ENCODE measurements around the gene CHAF1A.

Gene CHAF1A

DNA sequence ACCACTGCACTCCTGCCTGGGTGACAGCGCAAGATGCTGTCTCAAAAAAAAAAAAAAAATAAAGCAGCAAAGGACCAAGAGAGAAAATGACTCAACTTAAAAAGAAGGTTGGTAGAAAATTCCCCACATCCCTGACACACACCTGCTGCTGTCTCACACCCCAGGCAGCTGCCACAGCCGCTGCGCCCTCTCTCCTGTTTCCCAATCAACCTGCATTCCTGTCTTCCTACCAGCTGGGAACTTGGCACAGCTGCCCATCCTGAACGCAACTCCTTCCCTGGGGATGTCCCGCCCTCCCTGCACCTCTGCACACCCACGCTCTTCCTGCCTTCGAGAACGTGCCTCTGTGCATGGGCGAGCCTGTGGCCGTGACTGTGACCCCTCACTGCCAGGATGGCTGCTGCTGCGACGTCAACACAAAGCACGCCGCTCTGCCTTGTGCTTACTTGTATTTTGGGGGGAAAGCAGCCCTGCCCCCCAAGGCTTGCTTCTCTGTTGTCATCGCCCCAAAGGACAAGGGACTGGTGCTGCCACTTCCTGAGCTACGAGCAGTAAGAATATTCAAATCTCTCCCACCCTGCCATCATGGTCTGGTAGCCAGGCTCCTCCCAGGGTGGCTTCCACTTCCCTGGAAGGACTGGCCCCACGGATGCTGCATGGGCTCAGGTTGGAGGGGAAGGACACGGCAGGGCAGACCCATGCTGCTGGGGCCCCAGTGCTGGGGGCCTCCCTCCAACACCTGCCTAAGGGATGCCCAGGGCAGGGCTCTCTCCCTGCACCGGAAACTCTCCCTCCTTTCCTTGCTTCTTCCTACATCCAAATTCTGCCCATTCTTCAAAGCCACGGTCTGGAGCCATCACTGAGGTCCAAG, 22.8 kb upstream of the CHAF1A start:
- DNase-seq (ENCODE audit: low spot score) = no peak

DNA sequence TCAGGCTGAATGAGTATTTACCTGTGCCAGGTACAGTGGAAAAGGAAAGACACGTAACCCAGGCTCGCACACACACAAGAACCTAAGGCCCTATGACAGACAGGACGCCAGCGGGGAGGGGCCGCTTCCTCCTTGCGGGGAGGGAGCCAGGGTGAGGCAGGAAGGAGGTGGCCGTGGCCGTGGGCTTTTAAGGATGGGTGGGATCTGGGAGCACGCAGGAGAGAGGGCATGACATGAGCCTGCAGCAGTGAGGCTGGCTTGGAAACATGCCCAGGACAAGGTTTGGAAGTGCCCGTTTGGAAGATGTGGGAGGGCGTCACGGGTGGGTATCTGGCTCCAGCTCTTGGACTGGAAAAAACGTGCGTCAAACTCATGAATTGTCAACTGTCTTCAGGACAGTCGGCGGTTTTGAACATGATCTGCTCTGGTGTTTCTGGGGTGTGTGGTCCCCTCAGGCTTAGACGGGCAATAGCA, 22.1 kb upstream of the CHAF1A start:
- no peak for DNase-seq (ENCODE audit: low spot score)

DNA sequence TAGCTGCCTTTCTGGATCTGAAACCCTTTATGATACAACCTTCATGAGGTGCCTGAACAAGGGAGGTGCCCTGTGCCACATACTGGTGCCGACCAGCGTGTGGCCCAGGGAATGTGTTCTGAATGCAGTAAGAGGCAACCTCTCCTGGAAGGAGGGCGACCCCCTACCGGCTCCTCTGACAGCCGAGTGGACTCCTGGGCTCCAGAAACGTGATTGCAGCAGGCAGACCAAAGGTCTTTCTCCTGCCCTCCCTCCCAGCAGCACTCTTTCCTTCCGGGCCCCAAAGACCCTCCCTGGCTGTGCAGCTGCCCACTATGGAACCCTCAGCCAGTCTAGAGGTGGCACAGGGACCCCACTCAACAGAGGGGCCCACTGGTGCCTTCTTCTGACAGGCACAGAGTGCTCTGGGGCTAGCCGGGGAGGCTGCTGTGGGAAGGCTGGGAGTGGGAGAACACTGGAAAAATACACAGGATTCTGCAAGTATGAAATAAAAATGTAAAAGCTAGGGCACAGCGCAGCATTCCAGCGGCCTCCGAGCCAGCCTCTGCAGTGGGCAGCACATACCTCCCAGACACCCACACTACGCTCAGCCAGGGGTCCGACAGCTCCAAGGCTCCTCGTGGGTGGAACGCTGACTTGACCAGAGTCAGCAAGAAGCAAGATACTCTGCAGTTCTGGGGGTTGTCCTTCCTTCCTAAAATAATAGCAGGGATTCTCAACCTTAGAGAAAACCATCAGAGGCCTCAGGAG, 17.0 kb upstream of the CHAF1A start:
- no peak for DNase-seq (ENCODE audit: low spot score)

DNA sequence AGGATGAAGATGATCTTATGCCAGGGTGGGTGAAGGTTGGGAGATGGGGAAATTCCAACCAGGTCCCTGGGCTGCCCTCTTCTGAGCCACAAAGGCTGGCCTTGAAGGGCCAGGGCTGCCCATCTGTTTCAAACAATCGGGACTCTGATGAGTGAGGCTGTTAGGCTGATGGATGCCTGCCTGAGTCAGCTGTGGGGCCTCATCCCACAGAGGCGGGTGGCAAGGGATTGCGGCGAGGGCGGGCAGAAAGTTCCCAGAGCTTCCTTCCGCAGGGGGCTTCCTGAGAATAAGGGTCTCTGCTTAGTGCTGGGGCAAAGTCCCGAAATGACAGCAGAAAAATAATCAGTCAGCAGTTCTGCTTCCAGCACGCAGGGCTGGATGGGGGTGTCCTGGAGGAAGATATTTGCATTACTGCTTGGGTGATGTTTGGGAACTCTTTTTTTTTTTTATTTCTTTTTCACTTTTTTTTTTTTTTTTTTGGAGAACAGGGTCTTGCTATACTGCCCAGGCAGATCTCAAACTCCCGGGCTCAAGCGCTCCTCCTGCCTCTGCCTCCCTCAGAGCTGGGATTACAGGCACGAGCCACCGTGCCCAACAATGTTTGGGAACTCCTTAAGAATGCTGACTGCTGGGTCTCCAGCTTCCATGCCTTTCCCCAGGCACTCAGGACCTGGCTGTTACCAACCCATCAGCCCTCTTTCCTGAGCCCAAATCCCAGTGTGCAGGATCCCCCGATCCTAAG, 16.2 kb upstream of the CHAF1A start:
- DNase-seq (ENCODE audit: low spot score) = no peak

DNA sequence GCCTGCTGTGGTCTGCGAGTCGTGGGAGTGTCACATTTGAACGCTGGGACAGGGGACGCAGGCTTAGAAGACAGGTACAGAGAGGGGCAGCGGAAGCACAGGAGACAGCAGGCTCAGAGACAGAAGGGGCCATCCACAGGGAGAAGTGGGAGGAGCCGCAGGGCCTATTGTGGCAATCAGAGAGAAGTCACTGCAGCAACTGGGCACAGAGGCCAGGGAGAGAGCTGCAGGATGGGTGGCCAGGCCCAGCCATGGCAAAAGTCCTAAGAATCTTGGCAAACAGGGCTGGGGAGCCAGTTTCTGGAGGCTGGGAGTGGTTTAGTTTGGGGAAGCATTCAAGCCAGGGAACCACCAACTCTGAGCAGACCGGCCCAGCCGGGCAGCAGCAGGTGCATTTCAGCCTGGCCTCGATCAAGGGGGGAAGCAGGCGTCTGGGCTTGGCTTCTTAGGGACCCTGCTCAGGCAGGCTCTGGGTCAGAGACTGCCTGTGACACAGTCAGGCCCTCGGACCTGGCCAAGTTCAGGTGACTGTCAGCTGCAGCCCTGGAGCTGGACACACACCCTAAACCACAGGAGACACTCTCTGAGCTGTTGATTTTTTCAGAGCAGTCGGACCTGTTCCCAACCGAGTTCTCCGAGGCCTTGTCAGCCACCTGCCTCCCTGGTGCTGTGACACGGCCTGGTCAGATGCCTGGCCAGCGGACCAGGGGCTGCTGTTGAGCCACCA, 13.9 kb upstream of the CHAF1A start:
- DNase-seq (ENCODE audit: low spot score) = no peak

DNA sequence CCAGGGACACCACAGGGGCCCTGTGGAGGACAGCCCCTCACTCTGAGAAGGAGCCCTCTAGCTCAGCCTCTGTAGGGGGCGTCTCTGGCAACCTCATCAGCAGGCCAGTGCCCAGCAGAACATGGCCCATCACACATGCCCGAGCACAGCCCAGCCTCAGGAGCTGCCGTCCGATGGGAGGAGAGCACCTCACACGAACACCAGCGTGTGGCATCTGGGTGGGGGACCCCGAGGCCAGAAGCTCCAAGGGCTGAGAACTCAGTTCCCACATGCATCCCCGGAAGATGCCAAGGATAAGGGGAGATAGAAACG, 13.4 kb upstream of the CHAF1A start:
- no peak for DNase-seq (ENCODE audit: low spot score)

DNA sequence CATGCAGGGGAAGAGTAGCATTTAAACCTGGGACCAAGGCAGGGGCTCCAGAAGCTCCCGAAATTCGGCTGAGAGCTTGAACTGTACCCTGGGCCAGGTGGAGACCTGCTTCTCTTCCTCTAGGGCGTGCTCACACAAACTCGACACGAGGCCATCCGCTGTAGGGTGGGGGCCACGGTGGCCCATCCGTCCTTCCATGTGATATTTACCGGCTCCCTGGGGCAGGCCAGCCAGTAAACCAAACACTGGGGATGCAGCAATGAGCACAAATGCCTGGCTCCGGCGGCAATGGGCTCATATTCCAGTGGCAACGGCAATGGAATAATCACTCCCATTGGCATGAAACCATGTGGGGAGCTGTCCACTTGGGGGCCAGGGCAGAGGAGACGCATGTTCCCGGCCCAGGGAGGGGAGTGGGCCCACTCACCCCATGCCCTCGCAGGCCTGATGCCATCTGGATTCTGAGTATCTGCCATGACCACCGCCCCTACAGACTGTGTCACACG, 12.9 kb upstream of the CHAF1A start:
- no peak for DNase-seq (ENCODE audit: low spot score)

DNA sequence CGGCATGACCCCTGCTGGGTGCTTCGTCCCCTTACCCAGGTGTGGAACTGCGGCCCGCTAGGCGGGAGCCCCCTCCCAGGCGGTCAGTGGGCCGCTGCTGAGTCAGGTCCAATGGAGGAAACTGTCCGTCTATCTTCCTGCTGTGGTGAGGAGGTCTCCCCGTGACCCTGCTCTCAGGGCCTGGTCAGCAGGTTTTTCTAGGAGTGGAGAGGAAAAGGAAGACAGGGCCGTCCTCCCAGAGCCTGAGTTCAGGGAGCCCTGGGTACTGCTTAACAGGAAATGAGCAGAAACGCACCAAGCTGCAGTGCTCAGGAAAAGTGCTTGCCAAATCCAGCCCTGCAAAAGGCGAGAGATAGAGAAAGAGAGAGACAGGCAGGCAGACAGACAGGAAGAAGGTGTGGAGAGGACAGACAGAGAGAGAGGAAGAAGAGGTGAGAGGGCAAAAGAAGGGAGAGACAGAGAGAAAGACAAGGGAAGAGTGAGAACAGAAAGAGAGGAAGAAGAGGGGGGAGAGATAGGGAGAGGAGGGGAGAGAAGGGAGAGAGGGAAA, 12.3 kb upstream of the CHAF1A start:
- DNase-seq (ENCODE audit: low spot score) = no peak

DNA sequence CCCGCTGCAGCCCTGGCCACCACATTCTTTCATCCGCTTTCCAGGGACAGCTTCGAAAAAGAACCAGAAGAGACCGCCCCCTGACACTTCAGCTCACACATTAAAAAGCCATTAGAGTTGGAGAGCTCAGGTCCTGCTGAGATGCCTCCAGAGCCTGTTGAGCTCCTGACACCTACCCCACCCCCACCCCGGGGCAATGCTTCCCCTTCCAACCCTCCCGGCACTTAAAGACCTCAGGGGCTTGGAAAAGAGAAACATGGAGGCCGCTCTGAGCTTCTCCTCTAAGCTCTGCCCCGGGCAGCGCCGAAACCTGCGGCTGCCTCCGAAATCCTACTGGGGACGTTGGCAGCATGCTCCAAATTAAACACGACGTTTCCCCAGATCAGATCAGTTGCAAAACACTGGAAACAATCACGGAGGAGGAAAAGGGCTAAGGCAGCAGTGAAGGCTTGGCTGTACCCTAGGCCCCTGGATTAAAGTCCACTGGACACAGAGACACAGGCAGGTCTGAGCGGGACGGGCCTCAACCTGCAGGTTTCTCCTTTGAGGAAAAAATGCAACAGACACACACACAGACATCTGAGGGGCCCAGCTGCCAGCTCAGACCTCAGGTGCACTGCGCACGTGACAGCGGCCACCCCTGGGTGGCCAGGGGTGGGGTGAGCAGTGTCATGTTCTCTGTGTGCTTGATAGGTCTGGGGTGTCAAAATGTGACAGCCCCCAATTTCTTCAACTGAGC, 11.7 kb upstream of the CHAF1A start:
- DNase-seq (ENCODE audit: low spot score) = peak; percentile 67

DNA sequence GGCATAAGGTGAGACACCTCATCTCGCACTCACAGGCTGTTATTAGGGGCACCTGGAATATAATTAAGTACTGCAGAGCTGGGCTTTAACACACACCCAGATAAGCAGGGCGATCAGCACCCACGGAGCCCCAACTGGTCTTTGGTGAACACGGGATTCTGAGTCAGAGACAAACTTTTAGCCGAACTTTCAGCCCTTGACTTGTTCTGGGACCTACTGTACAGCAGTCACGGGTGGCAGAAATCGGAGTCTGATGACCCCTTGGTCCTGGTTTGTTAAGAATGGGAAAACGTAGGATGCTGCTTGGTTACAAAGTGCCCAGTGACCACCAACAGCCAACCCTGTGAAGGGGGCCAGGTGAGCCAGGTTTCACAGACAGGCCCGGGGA, 11.1 kb upstream of the CHAF1A start:
- no peak for DNase-seq (ENCODE audit: low spot score)

DNA sequence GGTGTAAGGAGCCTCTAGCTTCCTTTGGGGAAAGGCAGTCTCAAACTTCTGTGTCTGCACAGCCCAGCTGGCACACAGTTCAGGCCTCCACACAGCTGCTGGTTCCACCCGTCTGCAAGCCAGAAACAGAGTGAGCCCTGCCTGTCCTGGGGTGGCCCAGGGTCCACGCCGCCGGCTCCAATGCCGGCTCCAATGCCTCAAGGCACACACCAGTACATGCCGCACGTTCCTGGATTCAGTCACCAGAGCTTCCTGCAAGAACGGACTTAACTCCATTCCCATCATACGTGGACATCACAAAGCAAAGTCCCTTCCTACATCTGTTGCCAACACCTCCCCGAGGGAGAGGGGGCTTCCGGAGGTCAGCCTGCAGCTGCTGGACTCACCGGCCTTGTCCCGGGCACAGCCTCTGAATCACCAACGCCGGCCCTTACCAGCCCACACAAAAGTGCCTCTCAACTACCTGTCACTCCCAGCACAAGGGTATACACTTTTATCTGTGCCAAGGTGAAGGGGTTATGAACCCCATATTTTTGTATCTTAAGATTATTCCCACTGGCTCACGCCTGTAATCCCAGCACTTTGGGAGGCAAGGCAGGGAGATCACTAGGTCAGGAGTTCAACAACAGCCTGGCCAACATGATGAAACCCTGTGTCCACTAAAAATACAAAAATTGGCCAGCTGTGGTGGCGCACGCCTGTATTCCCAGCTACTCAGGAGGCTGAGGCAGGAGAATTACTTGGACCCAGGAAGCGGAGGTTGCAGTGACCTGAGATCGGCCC, 10.5 kb upstream of the CHAF1A start:
- DNase-seq (ENCODE audit: low spot score) = no peak

DNA sequence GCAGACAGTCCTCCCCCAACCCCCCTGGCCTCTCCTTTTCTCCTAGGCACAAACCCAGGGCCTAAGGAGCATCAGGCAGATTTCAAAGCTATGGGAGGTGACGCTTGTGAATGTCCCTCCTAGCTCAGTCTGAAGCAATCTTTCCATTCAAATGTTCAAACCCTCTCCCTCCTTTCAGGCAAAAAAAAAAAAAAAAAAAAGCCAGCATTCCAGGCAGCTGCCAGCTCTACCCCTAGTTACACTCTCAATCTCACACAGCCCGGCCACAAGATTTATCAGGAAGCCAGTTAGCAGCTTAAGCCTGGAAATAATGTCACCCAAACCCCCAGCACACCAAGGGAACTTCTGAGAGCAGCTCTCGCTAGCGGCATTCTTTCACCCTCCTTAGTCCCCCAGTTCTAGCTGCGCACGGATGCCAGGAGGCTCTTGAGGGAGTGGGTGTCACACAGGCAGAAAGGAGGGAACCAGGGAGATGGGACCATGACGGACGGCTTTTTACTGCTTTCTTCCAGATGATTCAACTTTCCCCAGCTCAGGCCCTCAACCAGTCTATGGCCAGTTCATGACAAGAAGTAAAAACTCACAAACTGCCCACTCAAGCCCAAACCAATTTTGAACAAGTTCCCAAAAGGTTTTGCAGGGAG, 8.4 kb upstream of the CHAF1A start:
- no peak for DNase-seq (ENCODE audit: low spot score)

DNA sequence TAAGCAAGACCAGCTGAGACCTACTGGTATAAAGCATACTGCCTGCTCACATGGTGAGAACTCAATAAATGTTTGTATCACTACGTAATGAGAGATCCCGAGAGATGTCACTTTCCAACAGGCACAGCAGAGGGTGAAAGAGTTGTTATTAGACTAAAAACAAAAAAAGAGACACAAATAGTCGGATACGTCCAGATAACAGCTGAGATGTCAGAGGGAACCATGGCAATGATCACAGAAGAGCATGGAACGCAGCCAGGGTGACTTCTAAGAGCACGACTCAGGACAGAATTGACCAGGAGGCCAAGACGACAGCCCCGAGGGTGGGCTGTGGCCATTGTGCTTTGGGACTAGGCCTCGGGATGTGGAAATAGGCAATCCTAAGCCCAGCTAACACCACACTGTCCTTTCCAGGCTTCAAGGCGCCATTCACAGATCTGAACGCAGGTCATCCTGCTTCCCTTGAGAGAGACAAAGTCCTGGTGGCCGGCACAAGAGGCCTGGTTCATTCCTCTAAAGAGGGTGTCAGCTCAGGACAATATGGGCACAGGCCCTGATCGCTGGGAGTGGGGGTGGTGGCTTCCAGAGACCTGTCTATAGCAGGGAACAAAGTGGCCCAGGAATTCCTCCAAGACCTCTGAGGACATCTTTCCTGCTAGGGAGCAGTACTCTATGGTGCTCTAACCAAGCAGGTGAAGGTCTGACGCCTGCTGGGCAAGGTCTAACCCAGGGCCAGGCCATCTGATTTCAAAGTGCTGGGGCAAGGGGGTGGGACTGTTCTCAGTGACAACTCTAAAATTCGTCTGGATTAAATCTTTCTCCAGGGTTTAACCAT, 5.3 kb upstream of the CHAF1A start:
- no peak for DNase-seq (ENCODE audit: low spot score)

DNA sequence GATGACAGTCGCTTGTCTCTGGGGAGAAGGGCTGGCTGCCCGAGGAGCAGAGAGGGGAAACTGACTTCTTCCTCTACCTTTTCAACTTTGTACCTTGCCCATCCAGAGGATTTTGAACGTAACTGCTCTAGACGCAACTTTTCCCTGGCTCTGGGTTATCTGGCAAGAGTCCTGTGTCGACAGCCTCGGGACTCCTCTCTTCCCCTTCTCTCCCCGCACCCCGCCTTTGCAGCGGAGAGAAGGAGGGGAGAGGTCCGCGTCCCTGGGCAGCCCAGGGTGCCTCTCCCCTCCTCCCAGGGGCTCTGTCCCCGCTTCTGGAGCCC, 2.7 kb upstream of the CHAF1A start:
- no peak for DNase-seq (ENCODE audit: low spot score)

DNA sequence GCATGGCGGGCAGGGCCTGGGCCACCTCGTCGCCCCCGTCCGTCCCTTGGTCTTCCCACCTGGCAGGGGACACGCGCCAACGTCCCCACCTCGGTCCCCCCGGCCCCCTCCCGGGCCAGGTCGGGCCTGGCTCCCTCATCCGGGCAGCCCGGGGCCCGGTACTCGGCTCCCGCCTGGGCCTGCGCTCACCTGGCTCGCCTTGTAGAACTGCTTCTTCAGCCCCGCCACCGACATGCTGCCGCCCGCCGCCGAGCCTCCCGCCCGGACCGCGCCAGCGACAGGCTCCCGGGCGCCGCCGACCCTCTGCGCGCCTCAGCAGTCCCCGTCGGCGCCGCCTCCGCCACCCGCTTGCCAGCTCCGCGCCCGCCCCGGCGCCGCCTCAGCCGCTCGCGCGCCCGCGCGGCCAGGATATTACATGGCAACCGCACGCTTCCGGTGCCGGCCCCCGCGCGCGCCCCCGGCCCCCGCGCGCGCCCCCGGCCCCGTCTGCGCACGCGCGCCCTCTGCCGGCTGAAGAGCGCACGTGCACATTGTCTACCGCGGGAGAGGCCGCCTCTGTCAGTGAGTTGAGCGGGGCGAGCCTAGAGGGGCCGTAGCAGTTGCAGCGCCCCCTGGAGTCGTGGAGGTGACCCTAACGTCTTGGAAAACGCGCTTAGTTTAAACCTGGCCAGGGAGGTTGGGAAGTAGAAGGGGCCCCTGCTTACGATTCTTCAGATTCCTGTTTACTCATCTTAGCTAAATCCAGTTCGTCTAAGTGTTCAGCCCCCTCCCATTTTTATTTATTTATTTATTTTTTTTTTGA, 2.1 kb upstream of the CHAF1A start, which contains the start of gene SH3GL1:
Gene SH3GL1 (minus strand): TSS at position 413 of the 802 bp plus-strand sequence. CDS start 179 bp downstream, at position 234.
- DNase-seq (ENCODE audit: low spot score) = peak; percentile 86

DNA sequence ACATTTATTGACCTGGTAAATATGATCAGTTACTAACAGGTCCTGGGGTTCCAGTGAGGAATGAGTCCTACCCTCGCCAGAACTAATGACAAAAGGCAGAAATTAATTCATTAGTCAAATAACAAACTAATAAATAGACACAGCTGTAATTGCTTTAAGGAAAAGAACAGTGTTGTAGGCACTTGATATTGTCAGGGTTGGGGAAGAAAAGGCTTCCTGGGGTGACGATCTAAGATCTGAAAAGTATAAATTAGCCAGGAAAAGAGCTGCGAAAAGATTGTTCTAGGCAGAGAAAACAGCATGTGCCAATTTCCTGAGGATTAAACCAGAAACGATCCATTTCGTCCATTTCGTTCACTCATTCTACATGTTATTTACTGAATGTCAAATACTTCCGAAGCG, 670 bp upstream of the CHAF1A start:
- DNase-seq (ENCODE audit: low spot score) = no peak

DNA sequence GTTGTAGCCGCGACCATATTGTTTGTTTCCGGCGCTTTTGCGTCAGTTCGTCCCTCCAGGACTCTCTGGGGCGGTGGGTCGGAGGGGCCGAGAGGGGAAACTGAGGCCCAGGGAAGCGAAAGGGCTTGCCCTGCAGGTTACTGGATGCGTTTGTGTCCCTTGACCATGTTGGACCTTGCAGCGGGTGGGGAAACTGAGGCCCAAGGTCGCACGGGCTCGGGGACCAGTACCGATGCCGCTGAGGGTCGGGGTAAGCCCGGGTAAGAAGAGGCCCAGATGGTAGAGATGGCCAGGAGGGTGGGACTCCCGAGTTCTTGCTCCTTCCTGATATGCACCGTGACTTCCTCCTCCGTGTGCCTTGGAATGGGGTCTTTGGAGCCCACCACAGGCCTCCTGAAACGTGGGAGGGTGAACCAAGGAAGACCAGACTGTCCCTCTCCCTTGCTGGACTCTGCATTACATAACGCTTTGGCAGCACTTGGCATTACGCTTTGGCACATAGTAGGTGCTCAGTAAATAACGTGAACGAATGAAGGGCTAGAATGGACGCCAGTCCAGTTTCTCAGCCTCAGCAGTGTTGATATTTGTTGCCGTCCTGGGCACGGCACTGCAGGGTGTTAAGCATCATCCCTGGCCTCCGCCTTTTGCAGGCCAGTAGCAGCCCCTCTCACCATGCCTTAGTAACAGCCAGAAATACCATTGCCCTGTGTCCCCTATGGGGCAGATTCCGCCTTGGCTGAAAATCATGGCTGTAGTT, 743 bp downstream of the CHAF1A start:
- DNase-seq (ENCODE audit: low spot score) = no peak

Measured in iPS-NIHi11 (cell line).